Chondrocyte (in vitro differentiated cells): ENCODE data around the gene FLRT1. TPM values are rescaled to one million over a fixed set of nuclear protein-coding genes. Genes with fewer than 3 reads are reported as not detected.

Source experiments
- DNase-seq: peaks from one replicate; pipeline ENCODE4 v3.0.0; 2021; ENCODE audit warnings: mixed read lengths, low spot score
- H3K27ac Mint-ChIP-seq: one replicate; pipeline ENCODE4 v1.8.0; 2021; ENCODE audit warnings: mild to moderate bottlenecking, moderate library complexity, mixed read lengths; ENCODE audit not compliant: unreplicated experiment
- H3K27me3 Mint-ChIP-seq: 2 replicates; pipeline ENCODE4 v1.8.0; 2021; ENCODE audit warnings: low read depth, mixed read lengths
- H3K36me3 Mint-ChIP-seq: 2 replicates; pipeline ENCODE4 v1.8.0; 2021; ENCODE audit warnings: low read depth, mixed read lengths
- H3K4me1 Mint-ChIP-seq: 2 replicates; pipeline ENCODE4 v1.8.0; 2021; ENCODE audit warnings: low read depth, mild to moderate bottlenecking, mixed read lengths
- H3K4me3 Mint-ChIP-seq: one replicate; pipeline ENCODE4 v1.8.0; 2021; ENCODE audit warnings: mild to moderate bottlenecking, moderate library complexity, mixed read lengths; ENCODE audit not compliant: unreplicated experiment
- H3K9me3 Mint-ChIP-seq: 2 replicates; pipeline ENCODE4 v1.8.0; 2021; ENCODE audit warnings: low read depth, mixed read lengths
- total RNA-seq: library from RNA; stranded (reverse); gene quantifications from 3 replicates; pipeline ENCODE4 v1.2.1, GENCODE V29; 2021
- TF ChIP-seq, protein P1 (sequence below): fragments of 200-600 bp; sonication (generic); IDR thresholded peaks from 2 replicates; pipeline ENCODE4 v1.5.0; 2021; ENCODE audit warnings: antibody characterized with exemption, mild to moderate bottlenecking, moderate library complexity

The FLRT1 gene
- total RNA-seq, 1 donor from 2014 or later, result 0.22 TPM

DNA sequence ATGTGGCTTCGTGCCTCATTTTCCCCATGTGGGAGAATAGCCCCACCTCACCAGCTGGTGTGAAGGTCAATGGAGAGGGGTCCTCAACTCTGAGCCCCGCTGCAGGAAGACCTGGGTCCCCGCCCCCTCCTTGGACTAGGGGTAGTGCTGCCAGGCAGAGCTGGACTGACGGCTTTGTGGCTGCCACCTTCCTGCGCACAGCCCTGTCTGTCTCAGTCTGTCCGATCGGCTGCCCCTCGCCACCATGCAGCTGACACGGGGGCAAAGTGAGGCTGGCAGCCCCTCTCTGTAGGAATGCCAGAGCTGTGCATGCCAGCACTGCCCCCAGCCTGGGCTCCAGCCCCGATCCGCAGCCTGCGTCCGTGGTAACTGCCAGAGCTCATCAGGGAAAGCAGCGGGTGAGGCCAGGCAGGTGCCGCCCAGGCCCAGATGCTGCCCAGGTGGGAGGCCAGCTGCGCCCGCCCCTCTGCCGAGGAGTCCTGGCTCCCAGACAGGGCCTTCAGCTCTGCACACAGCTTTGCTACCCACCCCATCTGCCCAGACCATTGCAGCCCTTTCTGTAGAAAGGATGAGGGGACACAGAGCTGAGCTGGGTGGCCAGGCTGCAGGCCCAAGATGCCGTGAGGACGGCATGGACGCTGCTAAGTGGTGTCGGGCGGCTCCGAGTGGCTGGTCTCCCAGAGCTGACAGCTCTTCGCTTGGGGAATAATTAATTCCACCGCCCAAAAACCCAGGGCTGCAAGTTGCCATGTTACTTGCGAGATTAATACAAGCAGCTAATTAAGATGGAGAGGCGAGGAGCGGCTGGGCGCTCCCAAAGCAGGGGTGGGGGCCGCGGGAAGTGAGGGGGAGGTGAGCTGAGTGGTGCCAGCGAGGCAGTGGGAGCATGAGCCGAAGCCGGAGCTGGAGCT lies 19.5 kb upstream of the FLRT1 start:
- no peak for DNase-seq
- TF ChIP-seq, protein P1, sequence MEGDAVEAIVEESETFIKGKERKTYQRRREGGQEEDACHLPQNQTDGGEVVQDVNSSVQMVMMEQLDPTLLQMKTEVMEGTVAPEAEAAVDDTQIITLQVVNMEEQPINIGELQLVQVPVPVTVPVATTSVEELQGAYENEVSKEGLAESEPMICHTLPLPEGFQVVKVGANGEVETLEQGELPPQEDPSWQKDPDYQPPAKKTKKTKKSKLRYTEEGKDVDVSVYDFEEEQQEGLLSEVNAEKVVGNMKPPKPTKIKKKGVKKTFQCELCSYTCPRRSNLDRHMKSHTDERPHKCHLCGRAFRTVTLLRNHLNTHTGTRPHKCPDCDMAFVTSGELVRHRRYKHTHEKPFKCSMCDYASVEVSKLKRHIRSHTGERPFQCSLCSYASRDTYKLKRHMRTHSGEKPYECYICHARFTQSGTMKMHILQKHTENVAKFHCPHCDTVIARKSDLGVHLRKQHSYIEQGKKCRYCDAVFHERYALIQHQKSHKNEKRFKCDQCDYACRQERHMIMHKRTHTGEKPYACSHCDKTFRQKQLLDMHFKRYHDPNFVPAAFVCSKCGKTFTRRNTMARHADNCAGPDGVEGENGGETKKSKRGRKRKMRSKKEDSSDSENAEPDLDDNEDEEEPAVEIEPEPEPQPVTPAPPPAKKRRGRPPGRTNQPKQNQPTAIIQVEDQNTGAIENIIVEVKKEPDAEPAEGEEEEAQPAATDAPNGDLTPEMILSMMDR, result no peak
- no peaks in the 10 kb centered on the region for H3K9me3 Mint-ChIP-seq
- no peak overlapping the region for H3K4me3 Mint-ChIP-seq
- H3K27me3 Mint-ChIP-seq, result peaks cover 4% of the 10 kb centered on the region
- H3K36me3 Mint-ChIP-seq, result no peaks in the 10 kb centered on the region
- no peak overlapping the region for H3K27ac Mint-ChIP-seq
- H3K4me1 Mint-ChIP-seq, result no peaks in the 10 kb centered on the region

DNA sequence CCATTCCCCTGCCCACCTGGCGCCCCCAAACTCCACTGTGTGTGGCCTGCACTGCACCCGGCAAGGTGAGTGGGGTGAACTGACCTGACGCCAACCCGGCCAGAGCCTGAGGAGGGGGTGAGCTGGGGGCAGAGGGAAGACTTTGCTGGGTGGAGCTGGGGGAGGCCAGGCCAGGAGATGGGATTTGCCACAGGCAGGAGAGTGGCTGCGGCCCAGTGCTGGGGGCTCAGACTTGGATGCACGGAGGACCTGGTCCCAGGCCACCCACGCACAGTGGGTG lies 17.8 kb upstream of the FLRT1 start:
- Mint-ChIP-seq H3K4me1 (peaks cover 3% of the 10 kb centered on the region), H3K27me3 (peaks cover 6% of the 10 kb centered on the region), H3K27ac (no peak overlapping the region), H3K9me3 (no peaks in the 10 kb centered on the region), H3K4me3 (no peak overlapping the region), H3K36me3 (no peaks in the 10 kb centered on the region)
- TF ChIP-seq, protein P1, result no peak
- DNase-seq, result no peak

DNA sequence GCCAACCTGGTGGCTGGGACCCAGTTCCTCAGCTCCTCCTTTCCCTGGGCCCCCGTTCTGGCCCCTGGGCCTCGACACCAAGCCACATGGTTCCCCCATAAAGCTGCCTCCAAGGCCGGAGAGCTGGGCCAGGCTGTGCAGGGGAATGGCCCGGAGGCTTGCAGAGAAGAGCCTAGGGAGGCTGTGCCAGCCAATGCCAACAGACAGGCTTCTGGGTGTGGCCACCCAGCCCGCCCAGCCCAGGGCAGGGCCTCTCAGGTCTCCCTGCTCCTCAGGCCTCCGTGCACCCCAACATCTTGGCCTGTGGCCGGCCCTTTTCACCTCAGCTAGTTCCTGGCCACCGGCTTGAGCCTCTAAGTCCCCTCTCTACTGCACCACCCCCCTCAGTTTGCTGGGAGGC lies 17.4 kb upstream of the FLRT1 start:
- no peak for DNase-seq
- peaks cover 6% of the 10 kb centered on the region for H3K27me3 Mint-ChIP-seq
- no peak overlapping the region for H3K27ac Mint-ChIP-seq
- H3K36me3 Mint-ChIP-seq, result no peaks in the 10 kb centered on the region
- peaks cover 3% of the 10 kb centered on the region for H3K4me1 Mint-ChIP-seq
- no peaks in the 10 kb centered on the region for H3K9me3 Mint-ChIP-seq
- no peak overlapping the region for H3K4me3 Mint-ChIP-seq
- TF ChIP-seq, protein P1, result no peak

DNA sequence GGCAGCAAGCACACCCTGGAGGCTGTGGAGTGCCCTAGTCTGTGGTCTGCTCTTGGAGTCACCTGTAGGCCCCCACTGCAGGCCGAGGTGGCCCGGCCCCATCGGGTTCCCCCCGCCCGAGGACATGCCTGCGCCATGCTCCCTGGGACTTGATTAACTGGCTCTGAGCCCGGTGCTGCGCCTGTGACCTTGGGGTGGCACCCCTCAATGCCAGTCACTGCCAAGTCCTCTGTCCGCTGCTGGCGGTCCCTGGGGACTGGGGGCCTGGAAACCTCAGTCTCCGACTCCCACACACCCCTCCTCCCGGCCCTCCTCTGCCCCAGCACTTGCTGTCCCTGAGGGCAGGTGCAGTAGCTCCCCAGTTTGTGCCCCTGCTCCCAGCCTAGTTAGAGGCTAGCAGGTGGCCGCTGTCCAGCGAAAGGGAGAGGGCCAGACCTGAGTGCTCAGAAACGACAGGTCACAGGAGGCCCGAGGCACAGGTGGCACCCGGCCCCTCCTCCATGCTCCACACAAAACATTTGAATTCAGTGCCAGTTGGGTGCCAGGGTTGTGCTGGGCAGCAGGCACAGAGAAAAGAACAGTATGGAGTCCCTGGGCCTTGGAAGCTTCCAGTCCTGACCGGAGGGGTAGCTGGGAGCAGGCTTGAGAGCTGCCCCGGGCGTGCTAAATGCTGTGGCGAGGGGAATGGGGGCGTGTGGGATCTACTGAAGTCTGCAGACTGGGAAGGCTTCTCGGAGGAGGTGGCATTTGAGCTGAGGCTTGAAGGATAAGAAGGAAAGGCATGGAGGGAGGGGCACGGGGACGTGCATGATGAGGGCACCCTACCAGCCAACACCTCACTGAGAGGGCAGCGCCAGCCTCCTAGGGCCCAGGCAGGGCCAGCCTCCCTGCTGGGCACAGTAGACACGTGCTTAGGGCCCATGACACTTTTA lies 16.4 kb upstream of the FLRT1 start:
- no peak overlapping the region for H3K4me3 Mint-ChIP-seq
- H3K36me3 Mint-ChIP-seq, result no peaks in the 10 kb centered on the region
- TF ChIP-seq, protein P1, result no peak
- peaks cover 3% of the 10 kb centered on the region for H3K4me1 Mint-ChIP-seq
- DNase-seq, result no peak
- no peaks in the 10 kb centered on the region for H3K9me3 Mint-ChIP-seq
- H3K27ac Mint-ChIP-seq, result no peak overlapping the region
- peaks cover 6% of the 10 kb centered on the region for H3K27me3 Mint-ChIP-seq

DNA sequence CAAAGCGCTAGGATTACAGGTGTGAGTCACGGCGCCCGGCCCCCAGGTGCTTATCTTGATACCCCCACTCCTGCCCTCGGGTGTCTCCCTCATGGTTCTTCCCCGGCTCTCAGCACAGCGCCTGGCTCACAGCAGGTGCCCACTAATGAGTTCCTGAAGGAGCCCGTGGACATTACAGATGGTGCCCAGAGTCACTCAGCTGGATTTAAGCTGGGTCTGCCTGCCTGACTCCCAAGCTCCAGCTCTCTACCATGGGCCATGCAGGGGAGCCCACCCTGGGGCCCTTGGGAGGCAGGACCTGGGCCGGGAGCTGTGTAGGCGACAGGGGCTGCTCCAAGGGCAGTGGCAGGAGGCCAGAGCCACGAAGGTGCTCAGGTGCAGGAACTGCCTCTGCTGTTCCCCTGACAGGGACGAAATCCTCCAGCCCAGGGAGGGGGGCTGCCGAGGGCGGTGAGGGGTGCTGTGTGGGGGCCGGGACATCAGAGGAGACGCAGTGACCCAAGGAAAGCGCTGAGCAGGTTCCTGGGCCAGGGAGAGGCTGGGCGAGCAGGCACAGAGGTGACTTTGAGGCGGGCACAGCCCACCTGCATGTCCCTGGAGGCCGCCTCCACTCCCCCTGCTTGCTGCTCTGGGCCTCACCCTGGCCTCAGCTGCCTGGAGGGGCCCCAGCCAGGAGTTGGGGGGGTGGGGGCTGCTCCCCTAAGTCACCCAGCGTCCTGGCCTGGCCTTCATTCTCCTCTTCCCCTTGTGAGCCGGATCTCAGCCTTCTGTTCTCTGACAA lies 14.6 kb upstream of the FLRT1 start:
- Mint-ChIP-seq H3K4me3 (no peak overlapping the region), H3K9me3 (no peaks in the 10 kb centered on the region), H3K4me1 (peaks cover 3% of the 10 kb centered on the region), H3K27me3 (peaks cover 6% of the 10 kb centered on the region), H3K36me3 (no peaks in the 10 kb centered on the region), H3K27ac (no peak overlapping the region)
- no peak for DNase-seq
- TF ChIP-seq, protein P1, result no peak
